ENCODE measurements around the gene TCL1A. TPM values are rescaled to one million over a fixed set of nuclear protein-coding genes. Genes with fewer than 3 reads are reported as not detected.
"Not testable (repeated sequence)": the region's sequence is repeated elsewhere in the genome, so short reads cannot be mapped to it uniquely, and the experiment has no call there.

TCL1A gene
- not detected for total RNA-seq
- 4.9 TPM for polyA plus RNA-seq (2013, experiment 1 of 2)
- 1.6 TPM for polyA plus RNA-seq (2013, experiment 2 of 2)
- total RNA-seq = 0 to 9.6 (median 0.25) reads per million in 172 experiments

GRCh38 chr14:95713596-95714371 lies at the start of gene TCL1A:
TCL1A (minus strand) TSS chr14:95714125; CDS start chr14:95714066, 59 bp downstream.
- ChIA-PET CTCF (no interaction called here), POLR2A (no interaction called here)
- Mint-ChIP-seq H3K27ac (no peak within 1 kb of the TSS), H3K27me3 (peaks cover 54% of the 10 kb centered on the region), H3K4me3 (no peak within 1 kb of the TSS), H3K36me3 (ENCODE audit: low read depth) (no peaks in the 10 kb centered on the region), H3K4me1 (ENCODE audit: low read depth) (no peaks in the 10 kb centered on the region), H3K9me3 (no peaks in the 10 kb centered on the region)
- no peak within 1 kb of the TSS for H3K27ac ChIP-seq (ENCODE audit: low read depth in 1 of 2, low read length in 2 of 2)
- H3K4me3 ChIP-seq (ENCODE audit: low read length) = no peak within 1 kb of the TSS
- TF ChIP-seq CTCF (IDR thresholded peaks at IDR 0.05) = no peak
- intact Hi-C loops (cut with DNase I, micrococcal nuclease) = no loop called here
- no peak for ATAC-seq (ENCODE audit: poor library complexity)
- no peaks in the 10 kb centered on the region for H3K36me3 ChIP-seq (ENCODE audit: insufficient read depth, low read length)
- H3K4me1 ChIP-seq (ENCODE audit: insufficient read depth, low read length) = no peaks in the 10 kb centered on the region
- no peak for DNase-seq
- peaks cover 14 to 17% of the 10 kb centered on the region in 2 experiments for H3K27me3 ChIP-seq (ENCODE audit: control insufficient read depth in 1 of 2, insufficient read depth in 2 of 2, low read length in 2 of 2)
- peaks cover 0 to 13% of the 10 kb centered on the region in 2 experiments for H3K9me3 ChIP-seq (ENCODE audit: control insufficient read depth in 1 of 2, insufficient read depth in 1 of 2, low read length in 2 of 2)

GRCh38 chr14:95763032-95763431 lies 49.1 kb upstream of the TCL1A start:
- intact Hi-C loops (cut with DNase I, micrococcal nuclease) = not testable (repeated sequence)

GRCh38 chr14:95761436-95761835 lies 47.5 kb upstream of the TCL1A start:
- POLR2A ChIA-PET = no interaction called here

More at GRCh38 chr14:95763032-95763431, 49.1 kb upstream of the TCL1A start:
- H3K4me1 Mint-ChIP-seq (ENCODE audit: low read depth); POLR2A ChIA-PET; H3K27me3 ChIP-seq (ENCODE audit: control insufficient read depth in 1 of 2, insufficient read depth in 2 of 2, low read length in 2 of 2); H3K9me3 ChIP-seq (ENCODE audit: control insufficient read depth in 1 of 2, insufficient read depth in 1 of 2, low read length in 2 of 2); H3K4me3 Mint-ChIP-seq; H3K36me3 Mint-ChIP-seq (ENCODE audit: low read depth); H3K36me3 ChIP-seq (ENCODE audit: insufficient read depth, low read length); H3K4me1 ChIP-seq (ENCODE audit: insufficient read depth, low read length); H3K9me3 Mint-ChIP-seq; DNase-seq; ATAC-seq (ENCODE audit: poor library complexity); H3K27ac Mint-ChIP-seq; H3K4me3 ChIP-seq (ENCODE audit: low read length); H3K27ac ChIP-seq (ENCODE audit: low read depth in 1 of 2, low read length in 2 of 2); CTCF ChIA-PET: not testable (repeated sequence)
- H3K27me3 Mint-ChIP-seq = peaks cover 45% of the 10 kb centered on the region

More at GRCh38 chr14:95761436-95761835, 47.5 kb upstream of the TCL1A start:
- CTCF ChIA-PET = no interaction called here
- no peaks in the 10 kb centered on the region for H3K9me3 Mint-ChIP-seq
- DNase-seq (no peak), ATAC-seq (ENCODE audit: poor library complexity) (no peak)
- H3K27ac Mint-ChIP-seq = no peak overlapping the region
- H3K4me1 ChIP-seq (ENCODE audit: insufficient read depth, low read length) = no peaks in the 10 kb centered on the region
- peaks cover 3 to 9% of the 10 kb centered on the region in 2 experiments for H3K27me3 ChIP-seq (ENCODE audit: control insufficient read depth in 1 of 2, insufficient read depth in 2 of 2, low read length in 2 of 2)
- no peak overlapping the region for H3K4me3 ChIP-seq (ENCODE audit: low read length)
- no peak overlapping the region for H3K4me3 Mint-ChIP-seq
- intact Hi-C loops (cut with DNase I, micrococcal nuclease) = no loop called here
- H3K9me3 ChIP-seq (ENCODE audit: control insufficient read depth in 1 of 2, insufficient read depth in 1 of 2, low read length in 2 of 2) = no peaks in the 10 kb centered on the region
- H3K4me1 Mint-ChIP-seq (ENCODE audit: low read depth) = no peaks in the 10 kb centered on the region
- peaks cover 48% of the 10 kb centered on the region for H3K27me3 Mint-ChIP-seq
- TF ChIP-seq CTCF (IDR thresholded peaks at IDR 0.05) = no peak
- H3K36me3 ChIP-seq (ENCODE audit: insufficient read depth, low read length) = no peaks in the 10 kb centered on the region
- H3K27ac ChIP-seq (ENCODE audit: low read depth in 1 of 2, low read length in 2 of 2) = no peak overlapping the region
- H3K36me3 Mint-ChIP-seq (ENCODE audit: low read depth) = no peaks in the 10 kb centered on the region

Measured in CD4-positive, alpha-beta T cell (primary cell).